Mammary epithelial cell (primary cell): ENCODE measurements around the gene RPS6KA2.

Experiments used
- EZH2 ChIP-seq: IDR thresholded peaks from 2 replicates; pipeline ENCODE4 v1.6.1; 2012; ENCODE audit warnings: low read length, inconsistent platforms, borderline replicate concordance
- TF ChIP-seq, protein P1 (sequence below), 2 donors: IDR thresholded peaks in 1 of 2; conservative IDR thresholded peaks in 1 of 2; 2 replicates each; pipeline ENCODE4 v1.5.1; 2011 to 2012; ENCODE audit warnings: inconsistent platforms in 2 of 2, low read length in 2 of 2, mild to moderate bottlenecking in 2 of 2, control low read depth in 1 of 2, low read depth in 1 of 2; ENCODE audit not compliant: insufficient read depth in 1 of 2; ENCODE audit errors: extremely low read depth in 1 of 2

DNA sequence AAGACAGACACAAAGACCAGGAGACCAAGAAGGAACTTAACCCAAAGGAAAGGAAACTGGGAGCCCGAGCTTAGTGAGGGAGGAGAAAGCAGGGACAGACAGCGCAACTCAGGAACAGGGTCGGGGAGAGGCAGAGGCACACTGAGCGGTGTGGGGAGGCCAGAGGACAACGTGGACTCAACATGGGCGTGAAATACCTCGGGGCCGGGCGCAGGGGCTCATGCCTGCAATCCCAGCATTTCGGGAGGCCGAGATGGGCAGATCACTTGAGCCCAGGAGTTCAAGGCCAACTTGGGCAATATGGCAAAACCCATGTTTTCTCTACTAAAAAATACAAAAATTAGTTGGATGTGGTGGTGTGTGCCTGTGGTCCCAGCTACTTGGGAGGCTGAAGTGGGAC is 5.7 kb upstream of the RPS6KA2 start:
- TF ChIP-seq, protein P1, sequence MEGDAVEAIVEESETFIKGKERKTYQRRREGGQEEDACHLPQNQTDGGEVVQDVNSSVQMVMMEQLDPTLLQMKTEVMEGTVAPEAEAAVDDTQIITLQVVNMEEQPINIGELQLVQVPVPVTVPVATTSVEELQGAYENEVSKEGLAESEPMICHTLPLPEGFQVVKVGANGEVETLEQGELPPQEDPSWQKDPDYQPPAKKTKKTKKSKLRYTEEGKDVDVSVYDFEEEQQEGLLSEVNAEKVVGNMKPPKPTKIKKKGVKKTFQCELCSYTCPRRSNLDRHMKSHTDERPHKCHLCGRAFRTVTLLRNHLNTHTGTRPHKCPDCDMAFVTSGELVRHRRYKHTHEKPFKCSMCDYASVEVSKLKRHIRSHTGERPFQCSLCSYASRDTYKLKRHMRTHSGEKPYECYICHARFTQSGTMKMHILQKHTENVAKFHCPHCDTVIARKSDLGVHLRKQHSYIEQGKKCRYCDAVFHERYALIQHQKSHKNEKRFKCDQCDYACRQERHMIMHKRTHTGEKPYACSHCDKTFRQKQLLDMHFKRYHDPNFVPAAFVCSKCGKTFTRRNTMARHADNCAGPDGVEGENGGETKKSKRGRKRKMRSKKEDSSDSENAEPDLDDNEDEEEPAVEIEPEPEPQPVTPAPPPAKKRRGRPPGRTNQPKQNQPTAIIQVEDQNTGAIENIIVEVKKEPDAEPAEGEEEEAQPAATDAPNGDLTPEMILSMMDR (conservative IDR thresholded peaks at IDR 0.05 in 1 of 2, IDR thresholded peaks at IDR 0.05 in 1 of 2; ENCODE audit: extremely low read depth in 1 of 2, insufficient read depth in 1 of 2, low read depth in 1 of 2, low read length in 2 of 2) = no peak
- no peak for TF ChIP-seq EZH2
